HepG2 (cell line): Measurements from ENCODE around the gene ZC3H18. TPM values are rescaled to one million over a fixed set of nuclear protein-coding genes. Genes with fewer than 3 reads are reported as not detected.

Source experiments
- KDM4B ChIP-seq: sonication (generic); formaldehyde crosslinking; IDR thresholded peaks from 2 replicates; pipeline ENCODE4 v1.4.0; 2020; ENCODE audit warnings: missing genetic modification reagents
- KMT2B ChIP-seq: IDR thresholded peaks from 2 replicates; pipeline ENCODE4 v1.6.1; 2016; ENCODE audit warnings: missing genetic modification reagents, missing compliant biosample characterization
- NBN ChIP-seq: fragments of 450-650 bp; conservative IDR thresholded peaks from 2 replicates; pipeline ENCODE4 v1.6.1; 2017
- NFRKB ChIP-seq: fragments of 450-650 bp; IDR thresholded peaks from 2 replicates; pipeline ENCODE4 v1.6.1; 2017
- NR2F2 ChIP-seq: IDR thresholded peaks from 2 replicates; pipeline ENCODE4 v1.6.1; 2012; ENCODE audit warnings: low read depth, inconsistent platforms, borderline replicate concordance
- NRL ChIP-seq: sonication (generic); formaldehyde crosslinking; IDR thresholded peaks from 2 replicates; pipeline ENCODE4 v1.5.0; 2020; ENCODE audit warnings: missing genetic modification reagents, mild to moderate bottlenecking, moderate library complexity, borderline replicate concordance
- PHB2 ChIP-seq: fragments of 450-650 bp; IDR thresholded peaks from 2 replicates; pipeline ENCODE4 v1.6.1; 2018; ENCODE audit not compliant: partially characterized antibody
- RFX3 ChIP-seq: IDR thresholded peaks from 2 replicates; pipeline ENCODE4 v1.6.1; 2016; ENCODE audit warnings: missing biosample characterization, missing genetic modification reagents
- SKI ChIP-seq: fragments of 450-650 bp; IDR thresholded peaks from one replicate; pipeline ENCODE4 v1.6.1; 2018; ENCODE audit warnings: mild to moderate bottlenecking; ENCODE audit not compliant: partially characterized antibody
- SOX13 ChIP-seq, 3 experiments: fragments of 450-650 bp in 1 of 3; sonication (generic) in 1 of 3; formaldehyde crosslinking in 1 of 3; IDR thresholded peaks in 2 of 3; conservative IDR thresholded peaks in 1 of 3; 2 replicates each; pipeline versions ENCODE4 v1.5.0 to v1.6.1; 2016 to 2020; ENCODE audit warnings: antibody characterized with exemption in 1 of 3, mild to moderate bottlenecking in 1 of 3, missing compliant biosample characterization in 1 of 3, missing genetic modification reagents in 1 of 3, moderate library complexity in 1 of 3
- XRCC5 ChIP-seq: fragments of 200-400 bp; formaldehyde crosslinking; optimal IDR thresholded peaks from 2 replicates; pipeline ENCODE3; 2017; ENCODE audit warnings: mild to moderate bottlenecking, low read length
- ZBTB38 ChIP-seq: sonication (generic); formaldehyde crosslinking; IDR thresholded peaks from 2 replicates; pipeline ENCODE4 v1.5.1; 2020; ENCODE audit warnings: mild to moderate bottlenecking, missing genetic modification reagents
- ZNF101 ChIP-seq: sonication (generic); formaldehyde crosslinking; IDR thresholded peaks from 2 replicates; pipeline ENCODE4 v1.4.0; 2020; ENCODE audit warnings: mild to moderate bottlenecking, low read depth, missing genetic modification reagents, borderline replicate concordance
- ZNF367 ChIP-seq: sonication (generic); formaldehyde crosslinking; IDR thresholded peaks from 2 replicates; pipeline ENCODE4 v1.4.0; 2020; ENCODE audit warnings: missing genetic modification reagents, borderline replicate concordance
- ZNF562 ChIP-seq: sonication (generic); formaldehyde crosslinking; IDR thresholded peaks from 2 replicates; pipeline ENCODE4 v1.8.0; 2022; ENCODE audit warnings: missing genetic modification reagents, borderline replicate concordance
- ZNF616 ChIP-seq: sonication (generic); formaldehyde crosslinking; IDR thresholded peaks from 2 replicates; pipeline ENCODE4 v1.5.0; 2020; ENCODE audit warnings: low read depth, mild to moderate bottlenecking, missing genetic modification reagents
- ZNF790 ChIP-seq: sonication (generic); formaldehyde crosslinking; IDR thresholded peaks from 2 replicates; pipeline ENCODE4 v1.8.0; 2022; ENCODE audit warnings: missing genetic modification reagents, mild to moderate bottlenecking, borderline replicate concordance
- ZSCAN22 ChIP-seq: sonication (generic); formaldehyde crosslinking; IDR thresholded peaks from 2 replicates; pipeline ENCODE4 v1.4.0; 2020; ENCODE audit warnings: mild to moderate bottlenecking, missing genetic modification reagents
- ZSCAN30 ChIP-seq: sonication (generic); formaldehyde crosslinking; IDR thresholded peaks from 2 replicates; pipeline ENCODE4 v1.5.0; 2020; ENCODE audit warnings: mild to moderate bottlenecking, missing genetic modification reagents
- polyA plus RNA-seq, 8 experiments: library from polyadenylated mRNA; depleted of rRNA in 3 of 8; stranded (reverse) in 7 of 8; unstranded in 1 of 8; fragments of >200 nt; fragmentation: Illumina TruSeq in 4 of 8; extraction: Trizol in 4 of 8; gene quantifications; 2 replicates each; pipeline versions ENCODE4 v1.2.1 to v1.2.3, GENCODE V29; 2011 to 2016; ENCODE audit warnings: low read depth in 4 of 8, missing spikeins in 1 of 8, mixed read lengths in 1 of 8; ENCODE audit not compliant: insufficient read depth in 1 of 8
- total RNA-seq, 5 experiments: library from RNA; depleted of rRNA; stranded (reverse); fragments of >200 nt; fragmentation: Illumina TruSeq; extraction: Trizol; gene quantifications; 2 replicates each; pipeline ENCODE4 v1.2.3, GENCODE V29; 2016; ENCODE audit warnings: low read depth in 1 of 5
- TF ChIP-seq, protein P1 (sequence below): sonication (generic); formaldehyde crosslinking; IDR thresholded peaks from 2 replicates; pipeline ENCODE4 v1.8.0; 2022; ENCODE audit warnings: mild to moderate bottlenecking, missing genetic modification reagents; ENCODE audit not compliant: insufficient replicate concordance
- TF ChIP-seq, protein P2 (sequence below): sonication (generic); formaldehyde crosslinking; IDR thresholded peaks from 2 replicates; pipeline ENCODE4 v1.4.0; 2020; ENCODE audit warnings: mild to moderate bottlenecking, low read depth, missing genetic modification reagents
- TF ChIP-seq, protein P3 (sequence below): sonication (generic); formaldehyde crosslinking; IDR thresholded peaks from 2 replicates; pipeline ENCODE4 v1.5.0; 2020; ENCODE audit warnings: mild to moderate bottlenecking, missing genetic modification reagents

The ZC3H18 gene
- total and polyA plus RNA-seq, 2 of the 13 experiments (the other 11 are each of a cell fraction or from before 2014, with no cell fraction given) = 11.2 to 27.4 TPM

DNA sequence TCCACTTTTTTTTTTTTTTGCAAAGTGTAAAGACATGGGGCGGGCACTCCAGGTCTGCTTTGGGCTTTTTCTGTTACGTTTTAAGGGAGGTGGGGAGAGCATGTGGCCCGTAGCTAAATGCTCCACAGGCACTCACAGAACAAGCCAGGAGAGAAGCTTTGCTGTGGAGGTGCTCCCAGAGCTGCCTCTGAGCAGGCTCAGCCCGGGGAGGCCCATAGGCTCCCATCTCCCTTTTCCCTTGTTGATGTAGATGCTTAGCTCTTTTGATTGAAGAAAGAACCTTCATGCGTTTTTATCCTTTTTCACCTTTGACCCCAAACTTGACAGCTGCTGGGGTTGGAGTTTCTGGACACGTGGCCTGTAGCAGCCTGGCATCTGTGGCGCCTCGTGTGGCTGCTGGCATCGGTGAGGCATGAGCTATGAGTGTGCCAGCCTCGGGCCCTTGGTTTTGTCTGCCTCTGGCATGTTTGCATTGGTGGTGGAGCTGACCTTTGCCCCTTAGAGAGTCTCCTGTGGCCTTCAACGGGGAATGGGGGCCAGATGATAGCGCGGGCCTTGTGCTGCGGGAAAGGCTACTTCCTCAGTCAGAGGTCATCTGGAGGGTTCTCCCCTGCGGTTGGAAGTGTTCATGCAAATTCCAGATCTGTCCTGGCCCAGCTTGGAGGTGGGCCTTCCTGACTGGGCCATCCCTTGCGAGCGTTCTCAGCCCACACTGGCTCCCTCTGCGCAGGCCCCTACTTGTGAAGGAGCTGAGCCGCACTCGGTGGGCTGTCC, 48.2 kb downstream of the ZC3H18 start (continued):
- TF ChIP-seq ZNF562 (CRISPR knock-in tag) (no peak), ZNF367 (no peak), ZBTB38 (peak; percentile 93), ZSCAN22 (CRISPR knock-in tag) (no peak), SOX13 (IDR thresholded peaks at IDR 0.05) (no peak), SOX13 (CRISPR knock-in tag; conservative IDR thresholded peaks at IDR 0.05 in 1 of 2, IDR thresholded peaks at IDR 0.05 in 1 of 2) (peak in 1 of 2 experiments; percentile 50; a peak in 2 of 4 replicates), SKI (peak; percentile 61), NR2F2 (peak; percentile 83), NBN (no peak), KMT2B (CRISPR knock-in tag) (0 out of 2 replicates have a peak, but pooled peaks have one; percentile 45), KDM4B (0 out of 2 replicates have a peak, but pooled peaks have one; percentile 20), XRCC5 (peak; percentile 60), ZNF790 (no peak; the same call in 1 of the 2 replicates), RFX3 (CRISPR knock-in tag) (no peak), ZNF616 (0 out of 2 replicates have a peak, but pooled peaks have one; percentile 21), NRL (CRISPR knock-in tag) (peak; percentile 72), ZSCAN30 (CRISPR knock-in tag) (no peak), ZNF101 (CRISPR knock-in tag) (no peak), PHB2 (no peak), NFRKB (no peak)
- TF ChIP-seq, protein P1, sequence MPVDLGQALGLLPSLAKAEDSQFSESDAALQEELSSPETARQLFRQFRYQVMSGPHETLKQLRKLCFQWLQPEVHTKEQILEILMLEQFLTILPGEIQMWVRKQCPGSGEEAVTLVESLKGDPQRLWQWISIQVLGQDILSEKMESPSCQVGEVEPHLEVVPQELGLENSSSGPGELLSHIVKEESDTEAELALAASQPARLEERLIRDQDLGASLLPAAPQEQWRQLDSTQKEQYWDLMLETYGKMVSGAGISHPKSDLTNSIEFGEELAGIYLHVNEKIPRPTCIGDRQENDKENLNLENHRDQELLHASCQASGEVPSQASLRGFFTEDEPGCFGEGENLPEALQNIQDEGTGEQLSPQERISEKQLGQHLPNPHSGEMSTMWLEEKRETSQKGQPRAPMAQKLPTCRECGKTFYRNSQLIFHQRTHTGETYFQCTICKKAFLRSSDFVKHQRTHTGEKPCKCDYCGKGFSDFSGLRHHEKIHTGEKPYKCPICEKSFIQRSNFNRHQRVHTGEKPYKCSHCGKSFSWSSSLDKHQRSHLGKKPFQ = no peak
- TF ChIP-seq, protein P2, sequence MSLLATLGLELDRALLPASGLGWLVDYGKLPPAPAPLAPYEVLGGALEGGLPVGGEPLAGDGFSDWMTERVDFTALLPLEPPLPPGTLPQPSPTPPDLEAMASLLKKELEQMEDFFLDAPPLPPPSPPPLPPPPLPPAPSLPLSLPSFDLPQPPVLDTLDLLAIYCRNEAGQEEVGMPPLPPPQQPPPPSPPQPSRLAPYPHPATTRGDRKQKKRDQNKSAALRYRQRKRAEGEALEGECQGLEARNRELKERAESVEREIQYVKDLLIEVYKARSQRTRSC (CRISPR knock-in tag) = no peak
- TF ChIP-seq, protein P3, sequence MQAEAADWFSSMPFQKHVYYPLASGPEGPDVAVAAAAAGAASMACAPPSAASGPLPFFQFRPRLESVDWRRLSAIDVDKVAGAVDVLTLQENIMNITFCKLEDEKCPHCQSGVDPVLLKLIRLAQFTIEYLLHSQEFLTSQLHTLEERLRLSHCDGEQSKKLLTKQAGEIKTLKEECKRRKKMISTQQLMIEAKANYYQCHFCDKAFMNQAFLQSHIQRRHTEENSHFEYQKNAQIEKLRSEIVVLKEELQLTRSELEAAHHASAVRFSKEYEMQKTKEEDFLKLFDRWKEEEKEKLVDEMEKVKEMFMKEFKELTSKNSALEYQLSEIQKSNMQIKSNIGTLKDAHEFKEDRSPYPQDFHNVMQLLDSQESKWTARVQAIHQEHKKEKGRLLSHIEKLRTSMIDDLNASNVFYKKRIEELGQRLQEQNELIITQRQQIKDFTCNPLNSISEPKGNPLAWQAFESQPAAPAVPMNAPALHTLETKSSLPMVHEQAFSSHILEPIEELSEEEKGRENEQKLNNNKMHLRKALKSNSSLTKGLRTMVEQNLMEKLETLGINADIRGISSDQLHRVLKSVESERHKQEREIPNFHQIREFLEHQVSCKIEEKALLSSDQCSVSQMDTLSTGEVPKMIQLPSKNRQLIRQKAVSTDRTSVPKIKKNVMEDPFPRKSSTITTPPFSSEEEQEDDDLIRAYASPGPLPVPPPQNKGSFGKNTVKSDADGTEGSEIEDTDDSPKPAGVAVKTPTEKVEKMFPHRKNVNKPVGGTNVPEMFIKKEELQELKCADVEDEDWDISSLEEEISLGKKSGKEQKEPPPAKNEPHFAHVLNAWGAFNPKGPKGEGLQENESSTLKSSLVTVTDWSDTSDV (CRISPR knock-in tag) = no peak
